Retina (tissue), 1 donor: ENCODE data around the gene MARCKS.

Experiments
- DNase-seq: peaks from one replicate; pipeline ENCODE4 v3.0.0-alpha.2; 2016

The MARCKS gene

GRCh38 chr6:113854531-113855499 lies 2.3 kb upstream of the MARCKS start:
- DNase-seq = peak; percentile 93

GRCh38 chr6:113855500-113856374 lies 1.4 kb upstream of the MARCKS start:
- peak; percentile 85 for DNase-seq

DNA sequence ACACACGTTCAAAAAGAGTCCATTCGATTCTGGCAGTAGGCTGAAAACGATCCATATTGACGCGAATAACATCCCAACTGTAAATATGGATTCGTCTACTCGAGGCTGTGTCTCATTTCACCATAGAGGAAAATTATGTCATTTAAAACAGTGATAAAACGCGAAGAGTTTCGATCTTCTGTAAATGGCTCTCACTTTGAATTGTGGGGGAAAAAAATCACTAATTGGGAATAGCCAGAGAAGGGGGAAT lies 845 bp upstream of the MARCKS start:
- no peak for DNase-seq

DNA sequence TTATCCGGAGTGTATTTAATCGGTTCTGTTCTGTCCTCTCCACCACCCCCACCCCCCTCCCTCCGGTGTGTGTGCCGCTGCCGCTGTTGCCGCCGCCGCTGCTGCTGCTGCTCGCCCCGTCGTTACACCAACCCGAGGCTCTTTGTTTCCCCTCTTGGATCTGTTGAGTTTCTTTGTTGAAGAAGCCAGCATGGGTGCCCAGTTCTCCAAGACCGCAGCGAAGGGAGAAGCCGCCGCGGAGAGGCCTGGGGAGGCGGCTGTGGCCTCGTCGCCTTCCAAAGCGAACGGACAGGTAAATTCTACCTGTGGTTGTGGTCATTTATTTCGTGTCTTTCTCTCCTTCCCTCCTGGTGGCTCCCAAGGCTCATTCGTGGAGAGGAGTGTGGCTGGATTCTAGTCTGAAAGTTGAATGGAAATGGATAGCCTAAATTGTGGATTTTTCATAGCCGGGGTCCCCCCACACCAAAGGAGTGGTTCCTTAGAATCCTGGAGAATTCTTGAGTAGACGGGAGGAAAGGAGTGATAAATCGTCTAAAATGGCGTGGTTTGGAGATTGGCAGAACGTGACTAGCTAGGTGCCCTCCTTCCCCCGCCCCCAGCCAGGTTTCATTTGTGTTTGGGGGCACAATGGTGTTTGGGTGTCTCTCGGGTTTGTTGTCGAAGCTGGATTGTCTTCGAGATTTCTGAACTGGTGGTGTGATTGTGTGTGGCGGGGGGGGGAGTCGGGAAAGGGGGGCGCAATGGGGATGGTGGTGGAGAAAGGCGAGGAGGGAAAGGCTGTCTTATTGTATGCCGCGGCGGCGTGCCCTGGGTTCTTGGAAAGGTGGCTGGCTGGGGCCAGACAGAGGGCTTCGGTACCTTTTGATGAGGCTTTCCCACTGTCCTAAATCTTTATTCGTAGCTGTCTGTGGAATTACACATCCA lies 673 bp downstream of the MARCKS start:
- peak; percentile 62 for DNase-seq

DNA sequence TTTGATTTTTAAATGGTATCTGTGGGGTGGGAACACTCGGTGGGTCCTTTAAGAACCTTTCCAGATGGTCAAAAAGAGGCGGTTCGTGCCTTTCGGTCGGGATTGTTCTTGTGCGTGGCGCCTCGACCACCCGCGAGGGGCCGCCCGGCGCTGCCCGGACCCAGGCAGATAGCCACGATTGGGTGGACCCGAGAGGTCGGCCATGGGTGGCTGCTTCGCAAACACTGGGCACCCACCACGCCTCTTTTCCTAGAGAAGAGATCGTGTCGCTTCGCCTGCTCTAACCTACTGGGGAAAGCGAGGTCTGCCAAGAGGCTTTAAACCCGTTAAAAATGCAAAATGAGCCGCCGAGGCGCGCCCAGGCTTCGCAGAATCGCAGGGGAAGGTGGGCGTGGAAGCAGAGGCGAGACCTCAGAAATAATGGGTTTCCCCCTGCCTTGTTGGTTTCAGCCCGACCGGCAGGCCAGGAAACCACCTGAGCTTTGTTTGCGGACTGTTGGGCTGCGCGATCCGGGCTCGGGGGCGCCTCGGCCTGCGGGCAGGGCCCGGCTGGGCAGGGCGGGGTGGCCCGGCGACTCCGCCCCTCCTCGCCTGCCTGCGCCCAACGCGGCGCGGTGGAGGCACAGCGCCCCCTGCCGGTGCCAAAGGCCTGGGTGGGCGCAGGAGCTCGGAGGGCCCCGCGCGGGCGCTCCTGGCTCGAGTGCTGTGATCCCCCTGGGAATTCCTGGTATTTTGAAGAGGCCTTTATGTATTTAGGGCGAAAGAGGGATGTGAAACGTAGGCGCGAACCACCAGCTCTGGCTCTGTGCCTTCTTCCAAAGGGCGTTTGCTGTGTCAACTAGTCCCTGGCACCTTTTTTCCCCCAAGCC lies 1.6 kb downstream of the MARCKS start:
- peak; percentile 97 for DNase-seq

- peak; percentile 68 for DNase-seq
Observed at GRCh38 chr6:113859349-113860180, 2.4 kb downstream of the MARCKS start.

GRCh38 chr6:113860181-113860955 lies 3.2 kb downstream of the MARCKS start:
- peak; percentile 38 for DNase-seq

DNA sequence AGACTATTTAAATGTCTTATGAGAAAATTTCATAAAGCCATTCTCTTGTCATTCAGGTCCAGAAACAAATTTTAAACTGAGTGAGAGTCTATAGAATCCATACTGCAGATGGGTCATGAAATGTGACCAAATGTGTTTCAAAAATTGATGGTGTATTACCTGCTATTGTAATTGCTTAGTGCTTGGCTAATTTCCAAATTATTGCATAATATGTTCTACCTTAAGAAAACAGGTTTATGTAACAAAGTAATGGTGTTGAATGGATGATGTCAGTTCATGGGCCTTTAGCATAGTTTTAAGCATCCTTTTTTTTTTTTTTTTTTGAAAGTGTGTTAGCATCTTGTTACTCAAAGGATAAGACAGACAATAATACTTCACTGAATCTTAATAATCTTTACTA lies 5.0 kb downstream of the MARCKS start:
- DNase-seq = no peak

DNA sequence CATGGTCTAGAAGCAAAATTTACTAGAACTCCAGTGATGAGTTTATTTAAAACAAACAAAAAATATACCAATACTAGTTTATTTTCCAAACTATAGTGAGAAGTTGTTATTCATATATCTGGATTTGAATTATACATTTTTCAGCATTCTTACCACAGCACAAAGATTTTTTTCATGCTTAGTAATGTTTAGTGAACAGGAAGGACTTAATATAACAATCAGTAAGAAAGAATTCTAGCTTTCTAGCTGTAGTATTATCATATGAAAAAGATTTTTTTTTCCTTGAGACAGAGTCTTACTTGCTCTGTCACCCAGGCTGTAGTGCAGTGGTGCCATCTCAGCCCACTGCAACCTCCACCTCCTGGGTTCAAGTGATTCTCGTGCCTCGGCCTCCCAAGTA lies 13.8 kb downstream of the MARCKS start:
- DNase-seq = no peak

DNA sequence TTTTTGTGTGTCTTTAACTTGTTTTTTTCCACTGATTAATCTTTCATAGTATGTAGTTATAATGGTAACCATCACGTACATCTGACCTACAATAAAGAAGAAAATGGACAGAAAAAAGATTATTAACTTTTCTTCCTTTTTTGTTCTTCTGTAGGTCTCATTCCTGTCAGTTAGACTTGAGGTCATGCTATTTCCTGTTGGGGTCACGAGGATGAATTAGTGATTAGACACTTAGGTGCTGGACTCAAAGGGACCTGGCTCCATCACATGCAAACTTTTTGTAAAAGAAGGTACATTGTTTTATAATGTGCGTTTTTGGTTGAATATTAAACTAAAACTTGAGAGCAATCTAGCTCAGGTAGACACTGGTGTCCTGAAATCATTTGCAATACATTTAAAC lies 14.8 kb downstream of the MARCKS start:
- no peak for DNase-seq

- no peak for DNase-seq
Observed at GRCh38 chr6:113873043-113873667, 16.0 kb downstream of the MARCKS start.

DNA sequence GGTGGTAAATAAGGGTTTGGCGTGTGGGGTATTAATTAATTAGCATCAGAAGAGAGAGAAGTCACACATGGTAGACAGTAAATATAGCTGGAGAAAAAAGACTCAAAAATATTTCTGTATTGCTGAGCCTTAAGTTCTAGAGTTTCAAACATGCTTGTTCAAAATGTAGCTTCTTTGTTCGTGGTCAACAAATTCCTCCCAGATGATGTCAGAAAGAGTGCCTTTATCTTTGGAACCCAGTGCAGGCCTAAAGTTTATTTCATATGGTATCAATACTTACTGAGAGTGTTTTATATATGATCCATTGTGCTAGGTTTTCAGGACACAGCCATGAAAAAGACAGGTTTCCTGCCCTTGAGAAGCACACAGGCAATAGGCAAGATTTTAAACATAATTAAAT lies 18.3 kb downstream of the MARCKS start:
- DNase-seq = no peak

DNA sequence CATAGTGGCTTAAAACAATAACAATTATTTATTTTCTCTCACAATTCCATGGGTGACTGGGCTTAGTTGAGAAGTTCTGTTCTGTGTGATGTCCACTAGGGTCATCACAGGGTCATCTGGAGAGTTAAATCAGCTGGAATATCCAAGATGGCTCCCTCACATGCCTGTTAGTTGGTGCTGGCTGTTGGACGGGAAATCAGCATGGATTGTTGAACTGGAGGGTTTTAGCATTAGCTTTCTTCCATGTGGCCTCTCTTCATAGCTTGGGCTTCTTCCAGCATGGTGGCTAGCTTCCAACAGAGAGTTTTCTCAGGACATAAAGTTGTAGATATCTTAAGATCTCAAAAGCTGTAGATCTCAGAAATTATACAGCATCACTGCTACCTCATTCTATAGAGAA lies 19.6 kb downstream of the MARCKS start:
- DNase-seq = no peak

DNA sequence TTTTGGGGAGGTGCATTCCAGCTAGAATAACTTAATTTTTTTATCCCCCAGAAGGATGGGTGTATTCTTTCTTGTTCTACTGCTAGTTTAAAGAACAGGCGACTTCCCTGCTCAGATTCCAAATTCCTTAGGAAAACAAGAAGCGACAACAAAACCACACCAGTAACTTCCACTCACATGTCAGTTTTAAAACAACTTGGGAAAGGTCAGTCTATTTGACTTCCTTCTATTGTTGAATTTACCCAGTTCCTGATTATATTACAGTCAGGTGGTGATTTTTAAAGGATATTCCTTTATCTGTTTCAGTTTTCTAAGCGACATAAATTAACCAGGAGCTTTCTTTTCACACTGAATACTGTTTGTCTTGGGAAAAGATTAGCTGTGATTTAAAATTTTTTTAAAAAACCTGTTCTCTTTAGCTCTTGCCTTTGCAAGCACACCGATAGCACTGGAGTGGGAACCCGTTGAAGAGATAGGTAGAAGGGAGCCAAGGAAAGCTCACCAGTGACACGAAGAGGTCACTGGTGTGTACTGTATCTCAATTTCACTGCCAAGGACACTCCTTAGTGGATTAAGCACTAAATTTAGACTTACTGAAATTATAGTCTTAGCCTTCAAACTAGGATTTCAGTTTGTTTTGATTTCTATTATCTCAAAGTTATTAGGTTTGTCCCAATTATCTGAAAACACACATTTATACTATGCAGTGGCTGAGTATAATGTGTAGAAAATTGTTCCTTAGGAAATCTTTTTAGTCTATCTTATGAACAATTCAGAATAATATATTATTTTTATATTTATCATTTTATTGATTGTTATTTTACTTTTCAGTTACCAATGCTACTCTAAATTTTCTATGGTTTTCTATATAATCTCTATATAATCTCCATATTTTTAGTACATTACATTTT lies 22.3 kb downstream of the MARCKS start:
- DNase-seq = peak; percentile 74

DNA sequence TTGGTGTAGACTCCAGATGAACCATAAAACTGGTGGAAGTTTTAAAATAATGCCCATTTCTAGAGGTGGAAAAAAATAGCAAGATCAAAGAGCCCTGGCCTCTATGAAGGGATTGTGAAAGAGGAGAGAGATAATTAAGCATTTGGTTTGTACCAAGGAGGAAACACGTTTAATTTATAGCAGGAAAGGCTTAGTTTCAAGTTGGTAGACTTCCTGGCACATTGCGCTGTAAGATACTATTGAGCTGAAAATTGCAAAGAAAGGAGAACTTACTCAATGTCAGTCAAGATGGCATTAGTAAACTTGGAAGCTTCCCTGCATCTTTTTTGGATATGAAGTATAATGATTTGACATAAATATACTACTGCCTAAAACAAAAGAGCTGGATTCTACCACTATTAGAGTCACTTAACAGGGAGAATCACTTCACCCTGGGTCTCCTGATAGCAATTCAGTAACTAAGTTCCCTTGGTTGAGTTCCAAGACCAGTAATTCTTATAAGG lies 24.4 kb downstream of the MARCKS start:
- DNase-seq = no peak

- no peak for DNase-seq
Observed at GRCh38 chr6:113882336-113883022, 25.3 kb downstream of the MARCKS start.

GRCh38 chr6:113884011-113884410 lies 26.9 kb downstream of the MARCKS start:
- no peak for DNase-seq

- no peak for DNase-seq
Observed at GRCh38 chr6:113886512-113886911, 29.4 kb downstream of the MARCKS start.
